ENCODE data around the gene PDGFD.
A peak's percentile ranks its signal among the peaks of the same experiment; 100 is the strongest.

PDGFD gene

DNA sequence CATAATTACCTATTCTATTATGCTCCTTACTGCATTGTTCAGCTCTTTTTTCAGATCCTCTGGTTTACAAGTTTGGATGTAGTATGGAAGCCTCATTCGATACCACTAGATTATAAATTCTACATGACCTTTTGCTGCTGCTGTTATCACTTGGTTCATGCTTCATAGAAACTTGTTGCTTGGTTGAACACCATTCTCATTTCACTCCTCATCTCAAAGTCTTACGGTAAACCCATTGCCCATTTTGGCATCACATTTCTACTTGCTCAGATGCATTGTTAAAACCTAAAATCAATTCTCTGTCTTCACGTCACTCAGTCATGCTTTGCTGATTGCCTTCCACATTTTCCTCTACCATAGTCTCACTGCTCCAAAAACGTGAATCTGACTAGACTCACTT is 283.0 kb downstream of the PDGFD start:
- no peak for DNase-seq

DNA sequence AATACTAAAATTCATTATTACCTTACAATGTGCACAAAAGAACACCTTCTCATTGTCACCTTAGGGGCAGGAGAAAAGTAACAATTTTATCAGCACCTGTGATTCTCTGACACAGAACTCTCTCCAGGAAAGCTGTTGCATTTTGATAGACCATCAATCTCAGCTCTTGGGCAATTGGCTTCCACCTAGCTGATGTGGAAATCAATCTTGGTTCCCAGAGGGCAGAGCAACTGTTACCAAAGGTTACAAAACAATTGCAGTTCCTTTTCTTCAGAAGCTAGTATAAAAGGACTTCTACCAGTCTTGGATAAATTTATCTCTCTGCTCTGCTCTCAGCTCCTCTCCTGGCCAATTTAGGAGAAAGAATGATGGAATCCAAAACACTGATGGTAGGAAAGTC is 285.3 kb downstream of the PDGFD start:
- no peak for DNase-seq

DNA sequence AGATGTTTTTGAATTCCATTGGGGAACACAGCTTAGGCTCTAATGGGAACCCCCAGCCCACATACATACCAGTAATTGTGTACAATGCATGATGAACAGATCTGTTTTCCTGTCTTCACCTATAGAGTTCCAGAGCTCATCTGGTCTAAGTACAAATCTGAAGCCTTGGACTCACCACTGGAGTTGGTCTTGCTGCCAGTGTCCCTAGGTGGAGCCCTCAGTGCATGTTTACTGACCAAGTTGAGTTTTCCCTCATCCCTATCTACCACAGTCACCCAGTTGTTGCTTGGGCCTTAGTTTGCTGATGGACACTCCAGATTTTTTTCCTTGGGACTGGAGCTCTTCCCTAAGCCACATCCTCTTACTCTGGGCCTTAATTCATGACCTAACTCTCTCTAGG is 286.7 kb downstream of the PDGFD start:
- no peak for DNase-seq

DNA sequence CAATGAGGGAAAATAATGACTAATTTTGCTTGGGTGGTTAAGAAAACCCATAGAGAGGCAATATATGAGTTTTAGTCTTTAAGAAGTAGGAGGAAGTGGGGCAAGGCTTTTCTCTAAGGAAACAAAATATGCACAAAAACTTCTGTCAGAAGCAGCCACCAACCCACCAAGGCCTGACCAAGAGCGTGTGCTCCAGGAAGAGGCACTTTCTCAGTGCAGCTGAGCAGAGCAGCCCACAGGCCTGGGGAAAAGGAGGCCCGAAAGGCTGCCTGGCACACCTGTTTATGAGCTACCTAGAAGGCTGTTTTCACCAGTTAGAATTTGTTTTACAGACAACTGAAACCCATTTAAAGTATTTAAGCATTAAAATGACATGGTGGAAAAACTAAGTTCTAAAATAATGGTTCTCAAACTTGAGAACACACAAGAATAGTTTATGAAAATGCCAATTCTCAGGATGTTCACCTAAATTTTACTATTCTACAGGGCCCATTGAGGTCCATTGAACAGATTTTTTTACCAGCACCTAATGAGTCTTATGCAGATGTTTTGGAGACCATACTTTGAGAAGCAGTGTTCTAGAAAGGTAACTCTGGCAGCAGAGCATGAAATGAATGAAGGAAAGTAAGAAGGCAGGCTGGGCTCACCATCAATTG is 288.0 kb downstream of the PDGFD start:
- peak in 1 of 5 experiments; percentile 5 for DNase-seq

DNA sequence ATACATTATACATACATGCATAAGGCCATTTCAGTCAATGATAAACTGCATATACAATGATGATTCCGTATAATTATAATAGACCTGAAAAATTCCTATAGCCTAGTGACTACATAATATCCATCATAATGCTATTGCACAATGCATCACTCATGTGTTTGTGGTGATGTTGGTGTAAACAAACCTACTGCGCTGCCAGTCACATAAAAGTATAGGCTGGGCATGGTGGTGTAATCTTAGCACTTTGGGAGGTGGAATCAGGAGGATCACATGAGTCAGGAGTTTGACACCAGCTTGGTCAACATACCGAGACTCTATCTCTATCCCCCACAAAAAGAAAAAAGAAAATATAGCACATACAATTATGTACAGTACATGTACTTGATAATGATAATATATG is 291.2 kb downstream of the PDGFD start:
- no peak for DNase-seq

DNA sequence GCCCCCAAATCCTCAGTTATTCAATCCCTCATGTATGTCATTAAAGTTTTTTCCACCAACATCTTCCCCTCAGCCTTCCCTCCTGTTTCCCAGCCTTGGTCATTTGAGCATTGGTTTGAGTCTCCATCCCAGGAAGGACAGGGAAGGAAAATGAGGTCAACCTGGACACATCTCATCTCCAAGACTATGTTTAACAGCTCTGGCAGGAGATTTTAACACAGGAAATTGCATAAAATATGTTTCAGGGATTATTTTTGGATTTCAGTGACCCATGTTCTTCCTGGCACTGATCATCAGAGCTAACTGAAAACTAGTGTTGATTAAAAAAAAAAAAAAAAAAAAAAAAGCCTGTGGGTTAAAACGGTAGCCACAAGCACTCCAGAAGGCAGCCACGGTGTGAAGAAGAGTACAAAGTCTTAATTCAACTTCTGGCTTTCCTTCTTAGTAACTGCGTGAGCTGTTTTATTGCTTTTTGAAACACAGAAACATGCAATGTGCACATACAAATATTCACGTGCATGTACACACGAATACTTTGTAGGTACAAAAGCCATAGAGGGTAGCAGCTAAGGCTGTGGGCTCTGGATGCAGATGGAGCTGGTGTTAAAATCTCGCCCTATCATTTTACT is 291.9 kb downstream of the PDGFD start:
- DNase-seq = peak in 1 of 5 experiments; percentile 1

DNA sequence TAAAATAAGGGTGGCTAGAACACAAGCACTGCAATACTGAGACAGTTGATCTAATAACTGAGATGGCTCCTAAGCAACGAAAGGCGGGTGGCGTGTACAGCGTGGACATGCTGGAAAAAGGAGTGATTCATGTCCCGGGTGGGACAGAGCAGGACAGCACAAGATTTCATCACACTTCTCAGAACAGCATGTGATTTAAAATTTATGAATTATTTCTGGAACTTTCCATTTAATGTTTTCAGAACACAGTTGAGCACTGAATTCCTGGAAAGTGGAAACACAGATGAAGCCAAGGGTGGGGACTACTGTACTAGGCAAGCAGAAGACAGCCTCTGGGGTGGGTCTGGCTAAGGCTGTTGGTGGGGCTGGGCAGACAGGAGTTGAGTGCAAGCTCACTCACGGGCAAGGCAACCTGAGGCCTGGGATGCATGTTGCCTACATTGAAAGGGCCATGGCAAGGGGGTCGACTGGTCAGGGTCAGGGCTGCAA is 293.1 kb downstream of the PDGFD start:
- DNase-seq = no peak

DNA sequence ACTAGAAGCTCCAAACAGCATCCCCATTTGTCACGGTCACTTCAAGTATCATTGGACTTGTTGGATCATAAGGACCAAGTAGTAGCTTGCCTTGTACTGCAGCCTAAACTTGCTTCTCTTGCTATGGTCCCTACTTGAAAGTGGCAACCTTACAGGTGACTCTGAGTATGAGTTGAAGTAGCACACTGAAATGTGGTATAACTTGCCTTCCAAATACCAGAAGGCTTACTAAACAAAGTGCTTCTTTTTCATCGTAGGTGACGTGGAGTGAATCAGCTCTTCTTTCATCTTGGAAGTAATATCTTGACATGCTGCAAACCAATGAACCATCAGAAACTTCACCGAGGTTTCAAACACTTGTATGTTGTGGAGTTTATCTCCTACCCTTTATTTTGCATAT is 296.5 kb downstream of the PDGFD start:
- no peak for DNase-seq

DNA sequence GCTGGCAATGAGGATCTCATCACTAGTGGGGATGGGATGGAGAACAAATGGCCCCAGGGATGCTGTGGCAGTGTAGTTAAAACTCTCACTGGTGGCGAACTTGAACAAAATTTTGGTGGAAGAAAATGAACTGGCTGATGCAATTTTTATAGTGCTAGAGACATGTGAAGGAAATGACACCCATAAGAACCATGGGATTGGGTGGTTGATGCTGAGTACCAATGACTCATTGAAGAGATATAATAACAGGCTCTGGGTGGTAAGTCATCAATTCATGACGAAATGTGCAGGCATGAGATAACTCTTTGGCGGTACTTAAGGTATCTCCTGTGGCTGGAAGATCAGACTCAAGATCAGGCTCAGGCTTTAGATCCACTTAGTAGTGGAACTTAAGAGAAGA is 300.4 kb downstream of the PDGFD start:
- DNase-seq = no peak

DNA sequence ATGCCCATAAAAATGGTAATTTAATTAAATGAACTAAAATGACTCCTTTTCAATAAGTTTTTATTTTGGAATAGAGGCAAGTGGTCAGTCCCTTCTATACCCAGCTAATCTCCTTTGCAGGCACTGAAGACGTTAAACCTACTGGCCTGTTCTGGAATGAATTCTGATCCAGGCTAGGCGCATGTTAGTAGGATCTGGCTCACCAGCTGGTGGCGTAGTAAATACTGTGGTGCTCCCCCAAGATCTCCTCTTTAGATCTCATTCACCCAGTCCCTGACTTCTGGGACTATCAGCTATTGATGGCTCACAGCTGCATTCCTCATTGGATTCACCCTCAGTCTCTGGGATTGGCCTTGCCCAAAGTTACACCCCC is 301.2 kb downstream of the PDGFD start:
- DNase-seq = no peak

DNA sequence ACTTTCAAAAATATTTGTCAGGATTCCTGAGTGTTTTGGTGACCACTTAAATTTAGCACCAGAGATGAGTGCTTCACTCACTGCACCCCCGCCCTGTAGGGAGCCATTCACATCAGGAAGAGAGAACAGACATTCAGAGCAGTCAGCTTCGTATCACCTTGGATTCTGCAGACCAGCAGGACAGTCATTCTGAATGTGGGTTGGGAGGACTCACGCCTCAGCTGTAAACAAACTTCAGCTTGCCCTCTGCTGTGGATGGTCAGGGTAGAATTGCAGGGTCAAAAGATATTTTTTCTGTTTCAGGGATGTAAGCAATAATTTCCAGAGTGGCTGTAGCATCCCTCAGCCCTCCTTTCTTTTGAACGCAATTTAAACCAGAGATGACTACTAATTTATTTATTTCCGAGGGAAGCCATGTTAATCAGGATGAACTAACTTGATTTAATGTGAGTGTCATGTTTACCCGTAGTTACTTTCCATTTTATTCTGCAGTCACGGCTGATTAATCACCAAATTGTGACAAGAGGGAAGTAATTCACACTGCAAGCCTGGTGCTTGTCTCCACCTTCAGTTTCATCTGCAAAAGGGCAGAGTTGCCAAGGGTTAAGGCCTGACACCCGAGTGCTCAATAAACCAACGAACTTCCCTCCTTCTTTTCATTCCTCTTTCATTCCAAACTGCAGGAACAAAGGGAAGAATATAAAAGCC is 301.7 kb downstream of the PDGFD start:
- no peak for DNase-seq
